Fibroblast of gingiva (primary cell): Measurements from ENCODE around the gene PAFAH2.

Source experiments
- DNase-seq: peaks from one replicate; pipeline ENCODE4 v3.0.0-alpha.2; 2011; ENCODE audit warnings: low read depth

The PAFAH2 gene

DNA sequence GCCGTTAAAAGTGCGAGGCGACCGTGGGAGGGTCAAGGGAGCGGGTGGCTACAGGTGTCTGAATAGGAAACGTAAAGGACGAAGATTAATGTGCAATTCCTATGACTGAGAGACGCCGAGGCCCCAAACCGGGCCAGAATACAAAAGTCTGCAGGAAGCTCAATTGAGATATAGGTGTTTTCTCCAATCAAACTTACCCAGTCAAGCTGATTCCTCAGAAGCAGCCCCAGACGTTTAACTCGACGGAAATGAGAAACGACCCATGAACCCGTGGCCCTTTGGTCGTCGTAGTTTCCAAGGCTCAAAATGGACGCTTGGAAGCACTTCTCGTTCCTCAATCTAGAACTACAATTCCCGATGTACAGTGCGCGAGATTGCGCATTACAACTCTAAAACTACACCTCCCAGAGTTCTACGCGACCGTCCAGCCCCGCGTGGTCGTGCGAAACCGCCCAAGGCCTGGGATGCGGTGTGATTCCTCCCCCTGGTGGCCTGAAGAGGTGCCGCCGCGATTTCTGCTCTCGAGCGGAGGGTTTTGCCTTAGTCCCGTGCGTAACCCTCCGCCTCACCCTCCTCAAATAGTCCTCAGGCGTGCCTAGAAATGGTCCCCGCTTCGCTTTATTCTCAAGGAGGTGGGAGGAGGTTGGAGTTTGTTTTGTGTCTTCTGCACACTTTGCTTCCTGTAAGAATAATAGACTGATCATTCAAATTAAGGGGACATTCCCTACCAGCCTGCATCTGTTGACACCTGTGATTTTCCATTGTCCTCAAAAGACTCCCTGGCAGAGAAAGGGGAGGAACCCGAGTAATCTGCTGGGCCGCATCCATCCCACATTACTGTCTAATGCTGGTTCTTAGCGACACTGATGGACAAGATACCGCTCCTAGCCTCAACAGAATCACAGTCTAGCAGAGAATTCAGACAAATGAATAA, at the start of gene PAFAH2:
Gene PAFAH2 (minus strand): TSS at position 236 of the 934 bp plus-strand sequence. CDS start 7,247 bp downstream, outside the sequence.
- DNase-seq: peak; percentile 99

DNA sequence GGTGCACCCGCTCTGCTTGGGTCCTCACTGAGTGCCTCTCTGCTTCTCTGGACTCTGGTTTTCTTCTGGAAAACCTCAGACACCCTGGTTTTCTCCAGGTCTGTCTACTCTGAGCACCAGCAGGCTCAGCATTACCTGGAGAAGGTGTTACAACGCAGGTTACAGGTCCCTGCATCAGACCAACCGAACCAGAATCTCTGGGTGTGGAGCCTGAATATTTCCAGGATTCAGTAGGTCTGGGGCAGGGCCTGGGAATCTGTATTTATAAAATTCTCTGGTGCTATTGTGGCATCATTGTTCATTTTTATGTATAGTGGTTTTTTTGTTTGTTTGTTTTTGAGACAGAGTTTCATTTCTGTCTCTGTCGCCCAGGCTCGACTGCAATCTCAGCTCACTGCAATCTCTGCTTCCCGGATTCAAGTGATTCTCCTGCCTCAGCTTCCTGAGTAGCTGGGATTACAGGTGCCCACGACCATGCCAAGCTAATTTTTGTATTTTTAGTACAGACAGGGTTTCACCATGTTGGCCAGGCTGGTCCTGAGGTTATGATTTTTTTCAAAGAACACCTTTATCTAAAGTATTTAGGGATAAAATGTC, 49.5 kb upstream of the PAFAH2 start:
- DNase-seq: no peak

DNA sequence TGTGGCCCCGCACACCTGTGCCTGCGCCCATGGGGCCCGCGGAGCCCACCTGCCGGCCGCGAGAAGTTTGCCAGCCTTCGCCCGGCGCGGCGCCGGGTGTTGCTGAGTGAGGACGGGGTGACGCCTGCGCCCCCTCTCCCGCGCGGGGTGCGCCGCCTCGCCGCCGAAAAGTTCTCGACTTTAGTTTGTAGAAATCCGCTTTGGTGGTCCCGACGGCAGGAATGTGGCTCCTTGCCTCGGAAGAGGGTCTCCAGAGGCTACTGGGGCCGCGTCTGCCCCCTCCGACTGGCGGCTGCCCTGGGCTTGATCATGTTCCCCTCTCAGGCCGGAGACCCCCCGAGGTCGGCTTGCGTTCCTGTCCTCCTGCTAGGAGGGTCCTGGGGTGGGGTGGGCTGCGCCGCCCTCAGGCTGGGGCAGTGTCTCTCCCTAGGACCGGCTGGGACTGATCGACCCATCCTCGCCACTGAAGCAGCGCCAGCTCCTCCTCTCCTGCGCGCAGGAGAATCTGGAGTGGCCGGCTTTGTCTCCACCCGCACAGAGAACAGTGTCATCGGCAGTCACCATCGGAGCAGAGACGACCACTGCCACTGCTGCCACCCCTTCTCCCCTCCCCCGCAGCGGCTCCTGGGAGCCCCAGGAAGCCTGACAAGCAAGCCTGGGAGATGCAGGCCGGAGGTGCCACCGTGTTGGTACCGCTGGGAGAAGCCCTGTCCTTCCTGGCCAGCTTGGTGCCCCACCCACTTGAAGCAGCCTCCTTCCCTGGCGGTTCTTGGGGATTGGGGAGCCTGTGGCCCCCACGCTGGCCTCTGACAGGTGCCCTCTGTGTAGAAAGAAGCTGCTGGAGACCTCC, 48.6 kb upstream of the PAFAH2 start:
- DNase-seq: no peak

DNA sequence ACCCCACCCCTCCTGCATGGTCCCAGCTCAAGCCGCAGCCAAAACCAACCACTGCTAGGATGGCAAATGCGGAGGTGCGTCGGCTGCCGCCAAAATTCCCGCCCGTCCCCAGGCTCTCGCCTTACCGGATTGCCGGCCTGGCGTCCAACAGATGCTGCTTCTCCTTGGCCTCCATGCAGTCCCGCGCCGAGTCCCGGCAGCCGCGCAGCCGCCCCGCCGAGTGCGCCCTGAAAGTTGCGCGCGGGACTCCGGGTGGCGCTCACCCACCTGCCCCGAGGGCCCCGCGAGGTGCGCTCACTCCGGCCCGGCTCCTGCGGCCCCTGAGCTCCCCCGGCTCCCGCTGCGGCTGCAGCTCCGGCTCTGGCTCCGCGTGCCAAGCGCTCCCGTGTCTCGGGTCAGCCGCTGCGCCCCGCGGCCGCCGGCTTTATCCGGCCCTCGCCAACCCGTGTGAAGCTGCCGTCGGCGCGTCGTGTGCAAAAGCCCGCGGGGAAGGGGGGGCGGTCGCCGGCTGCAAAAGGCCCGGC, 47.9 kb upstream of the PAFAH2 start, which contains the start of gene SLC30A2:
Gene SLC30A2 (minus strand): TSS at position 397 of the 524 bp plus-strand sequence. CDS start 222 bp downstream, at position 175.
- no peak for DNase-seq

DNA sequence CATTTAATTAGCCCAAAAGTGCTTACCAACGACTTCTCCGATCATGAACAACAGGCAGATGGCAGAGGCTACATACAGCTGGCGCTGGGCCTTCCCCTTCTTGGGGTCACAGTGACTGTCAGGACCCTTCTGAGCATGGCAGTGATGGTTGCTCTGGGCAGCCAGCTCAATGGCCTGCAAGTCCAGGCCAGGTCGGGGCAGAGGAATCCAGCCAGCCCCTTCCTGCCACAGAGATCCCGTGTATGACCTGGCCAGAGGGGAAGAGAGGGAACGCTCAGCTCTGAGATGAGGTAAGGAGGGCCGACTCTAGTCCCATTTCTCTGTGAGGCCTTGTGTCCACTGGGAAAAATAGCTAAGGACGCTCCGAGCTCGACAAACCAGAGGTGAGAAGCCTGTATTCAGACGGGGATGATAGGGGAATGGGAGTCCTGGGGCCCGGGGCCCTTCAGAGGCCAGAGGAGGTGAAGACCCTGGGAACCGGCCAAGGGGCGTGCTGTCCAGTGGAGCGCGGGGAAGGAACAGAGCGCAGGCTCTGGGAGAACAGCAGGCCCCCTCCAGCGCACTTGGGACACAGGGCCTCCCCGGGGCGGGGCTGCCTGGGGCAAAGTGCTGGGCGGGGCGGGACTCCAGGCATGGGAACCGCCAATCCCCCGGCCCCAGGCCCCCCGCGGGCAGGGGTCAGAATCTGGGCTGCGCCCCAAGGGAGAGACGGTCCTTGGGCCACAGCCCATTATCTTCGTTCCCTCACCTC, 47.3 kb upstream of the PAFAH2 start:
- no peak for DNase-seq

DNA sequence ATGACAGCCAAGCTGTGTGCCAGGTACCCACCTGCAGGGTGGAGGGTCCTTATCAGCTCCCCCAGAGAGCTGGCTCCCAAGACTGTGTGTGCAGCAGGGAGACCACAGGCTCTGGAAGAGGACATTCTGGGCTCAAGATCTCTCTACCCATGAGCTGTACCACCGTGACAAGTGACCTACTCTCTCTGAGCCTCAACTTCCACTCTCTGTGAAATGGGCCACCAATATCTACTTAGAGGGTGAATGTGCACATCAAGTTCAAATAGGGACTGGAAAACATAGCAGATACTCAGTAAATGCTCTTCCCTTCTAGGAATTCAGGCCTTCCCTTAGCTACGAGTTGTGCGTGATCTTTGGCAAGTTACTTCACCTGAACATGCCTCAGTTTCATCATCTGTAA, 46.6 kb upstream of the PAFAH2 start:
- no peak for DNase-seq

DNA sequence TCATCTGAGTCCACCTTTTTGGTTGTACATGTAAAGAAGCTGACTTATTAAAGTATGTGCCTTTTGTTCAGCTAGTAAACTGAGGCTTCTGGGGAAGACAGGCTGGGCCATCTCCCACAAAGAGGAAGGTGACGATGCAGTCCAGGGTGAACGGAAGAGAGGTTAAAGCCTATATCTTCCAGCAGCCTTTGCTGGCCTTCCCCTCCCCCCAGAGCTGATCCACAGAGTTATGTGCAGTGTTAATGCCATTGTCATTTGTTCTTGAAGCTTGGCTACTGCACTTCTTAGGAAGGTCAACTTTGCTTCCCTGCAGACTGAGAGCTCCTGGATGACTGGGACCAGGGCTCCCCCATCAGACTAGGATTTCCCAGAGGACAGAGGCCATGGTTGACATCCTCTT, 45.9 kb upstream of the PAFAH2 start:
- DNase-seq: no peak

DNA sequence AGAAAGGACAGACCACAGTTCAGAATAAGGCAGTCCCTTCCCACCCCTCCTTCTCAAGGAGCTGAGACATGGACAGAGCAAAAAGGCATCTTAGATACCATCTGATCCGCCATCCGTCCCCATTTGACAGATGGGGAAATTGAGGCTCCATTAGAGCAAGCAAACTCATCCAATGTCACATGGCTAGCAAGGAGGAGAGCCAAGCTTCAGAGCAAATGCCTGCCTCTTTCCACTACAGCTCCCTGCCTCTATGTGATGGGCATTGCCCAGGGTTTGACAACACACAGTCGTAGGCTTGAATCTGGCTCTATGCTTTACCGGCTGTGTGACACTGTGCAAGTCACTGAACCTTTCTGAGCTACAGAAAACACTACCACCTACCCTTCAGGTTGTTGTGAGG, 44.1 kb upstream of the PAFAH2 start:
- DNase-seq: no peak

DNA sequence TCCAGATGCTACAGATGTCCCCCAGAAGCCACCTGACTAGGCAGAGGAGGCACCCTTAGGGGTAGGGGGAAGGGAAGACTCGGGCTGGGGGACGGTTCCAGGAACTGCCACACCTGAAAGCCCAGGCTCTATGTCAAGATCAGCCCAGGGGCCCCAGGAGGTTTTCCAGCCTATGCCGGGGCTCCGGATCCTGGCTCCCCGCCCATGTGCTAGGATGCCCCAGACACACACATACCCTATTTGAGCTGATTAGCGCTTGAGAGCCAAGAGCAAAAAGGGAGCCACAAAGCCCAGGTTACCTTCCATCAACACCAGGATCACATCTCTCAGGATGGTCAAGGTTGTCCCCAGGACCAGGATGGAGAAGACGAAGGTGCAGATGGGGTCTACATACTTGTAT, 43.5 kb upstream of the PAFAH2 start:
- DNase-seq: no peak

DNA sequence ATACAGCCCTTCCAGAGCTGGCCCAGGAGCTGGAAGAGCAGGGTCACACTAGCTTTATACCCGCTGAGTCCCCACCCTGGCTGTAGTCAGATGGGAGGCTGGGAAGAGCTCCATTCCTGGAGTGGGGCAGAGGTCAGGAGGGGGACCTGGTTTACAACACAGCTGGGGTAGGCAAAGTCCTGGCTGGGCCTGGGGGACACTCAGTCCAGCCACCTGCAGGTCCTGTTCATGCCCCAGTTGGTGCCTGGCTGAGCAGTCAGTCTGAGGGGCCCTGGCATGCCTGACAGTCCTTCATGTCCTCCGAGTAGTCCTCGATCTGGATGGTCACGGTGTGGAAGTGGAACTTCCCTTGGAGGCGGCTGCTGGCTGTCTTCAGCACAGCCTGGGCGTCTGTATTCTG, 41.0 kb upstream of the PAFAH2 start:
- no peak for DNase-seq

DNA sequence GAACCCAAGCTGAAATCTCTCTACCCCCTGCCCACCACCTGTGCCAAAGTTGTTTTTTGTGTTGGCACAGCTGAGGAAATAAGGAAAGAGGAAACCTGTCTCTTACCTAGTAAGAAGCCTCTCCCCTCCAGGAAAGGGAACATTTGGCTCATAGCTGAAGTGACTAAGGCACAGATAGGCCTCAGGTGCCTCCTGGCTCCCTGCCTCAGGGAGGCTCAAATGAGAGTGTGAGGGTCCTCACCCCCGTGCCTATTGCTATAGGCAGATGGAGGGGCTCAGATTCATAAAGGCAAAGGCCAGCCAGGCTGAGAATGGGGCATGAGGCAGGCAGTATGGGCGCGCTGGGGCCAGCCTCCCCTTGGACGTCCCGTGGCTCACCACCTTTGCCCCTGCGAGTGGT, 40.6 kb upstream of the PAFAH2 start:
- no peak for DNase-seq

DNA sequence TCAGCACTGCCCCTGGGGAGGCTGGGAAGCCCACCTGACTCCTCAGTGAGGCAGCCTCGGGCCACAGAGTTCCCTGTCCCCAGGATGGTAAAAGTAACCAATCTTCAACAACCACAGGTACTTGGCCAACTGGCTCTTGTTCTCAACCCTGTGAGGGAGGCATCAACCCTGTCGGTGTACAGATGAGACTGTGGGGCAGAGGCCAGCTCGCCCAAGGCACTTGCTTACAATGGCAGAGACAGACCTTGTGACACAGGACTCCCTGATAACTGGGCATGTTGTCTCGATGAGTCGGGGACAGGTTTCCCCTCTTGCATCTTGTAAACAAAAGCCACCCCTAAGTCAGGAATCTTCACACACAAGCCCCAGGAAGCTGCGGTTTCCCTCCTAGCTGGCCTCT, 40.0 kb upstream of the PAFAH2 start:
- no peak for DNase-seq

DNA sequence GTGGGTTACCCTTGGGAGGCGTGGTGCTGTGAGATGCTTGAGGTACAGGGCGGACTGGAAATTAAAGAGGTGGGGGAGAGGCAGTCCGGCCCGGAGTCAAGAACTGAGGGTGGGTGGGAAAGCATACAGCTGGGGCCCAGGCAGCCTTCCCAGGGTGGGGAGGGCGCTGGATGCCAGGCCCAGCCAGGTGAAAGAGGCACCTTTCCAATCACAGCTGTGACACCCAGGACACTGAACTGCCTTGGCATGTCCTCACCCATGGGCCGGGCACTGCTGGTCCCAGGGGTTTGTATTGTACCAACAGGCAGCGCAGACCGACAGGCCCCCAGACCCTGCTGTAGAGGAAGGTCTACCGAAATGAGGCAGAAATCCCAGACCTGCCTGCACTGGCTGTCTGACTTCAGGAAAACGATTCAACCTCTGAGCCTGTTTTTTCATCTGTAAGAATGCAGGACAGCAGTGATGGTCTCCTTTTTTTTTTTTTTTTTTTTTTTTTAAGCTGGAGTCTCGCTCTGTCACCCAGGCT, 39.0 kb upstream of the PAFAH2 start:
- DNase-seq: no peak

DNA sequence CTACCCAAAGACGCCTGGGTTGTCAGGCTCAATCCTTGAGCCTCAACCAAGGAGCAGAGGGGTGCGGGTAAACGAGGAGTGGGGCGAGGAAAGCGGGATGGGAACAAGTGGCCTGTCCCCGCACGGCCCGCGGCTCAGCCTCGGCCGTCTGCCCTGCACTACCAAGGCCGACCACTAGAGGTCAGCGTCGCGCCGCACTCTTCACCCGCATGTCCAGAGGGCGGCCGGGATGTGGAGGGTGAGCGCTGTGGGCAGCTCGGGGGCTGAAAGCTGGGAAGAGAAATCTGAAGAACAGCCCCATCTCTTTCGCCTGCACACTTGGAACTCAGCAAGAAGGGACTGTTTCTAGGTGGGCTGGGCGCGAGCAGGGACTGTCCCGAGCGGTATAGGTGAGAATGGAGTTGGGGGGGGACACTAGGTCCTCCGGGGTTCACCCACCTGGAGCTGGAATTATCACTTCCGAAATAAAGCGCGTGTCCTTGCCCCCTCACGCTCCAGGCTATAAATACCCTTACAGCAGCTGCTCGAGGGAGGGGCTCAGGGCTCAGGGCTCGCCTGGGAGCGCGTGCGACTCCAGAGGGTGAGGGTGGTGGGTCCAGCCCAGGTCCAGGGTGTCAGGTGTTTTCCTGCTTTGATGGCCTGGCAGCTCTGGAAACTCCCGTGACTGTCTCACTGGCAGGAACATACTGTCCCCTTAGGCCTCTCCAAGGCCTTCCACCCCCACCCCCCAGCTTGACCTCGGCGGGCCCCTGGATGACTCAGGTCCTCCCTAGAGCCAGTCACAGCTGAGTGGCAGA, 38.3 kb upstream of the PAFAH2 start:
- DNase-seq: peak; percentile 48

DNA sequence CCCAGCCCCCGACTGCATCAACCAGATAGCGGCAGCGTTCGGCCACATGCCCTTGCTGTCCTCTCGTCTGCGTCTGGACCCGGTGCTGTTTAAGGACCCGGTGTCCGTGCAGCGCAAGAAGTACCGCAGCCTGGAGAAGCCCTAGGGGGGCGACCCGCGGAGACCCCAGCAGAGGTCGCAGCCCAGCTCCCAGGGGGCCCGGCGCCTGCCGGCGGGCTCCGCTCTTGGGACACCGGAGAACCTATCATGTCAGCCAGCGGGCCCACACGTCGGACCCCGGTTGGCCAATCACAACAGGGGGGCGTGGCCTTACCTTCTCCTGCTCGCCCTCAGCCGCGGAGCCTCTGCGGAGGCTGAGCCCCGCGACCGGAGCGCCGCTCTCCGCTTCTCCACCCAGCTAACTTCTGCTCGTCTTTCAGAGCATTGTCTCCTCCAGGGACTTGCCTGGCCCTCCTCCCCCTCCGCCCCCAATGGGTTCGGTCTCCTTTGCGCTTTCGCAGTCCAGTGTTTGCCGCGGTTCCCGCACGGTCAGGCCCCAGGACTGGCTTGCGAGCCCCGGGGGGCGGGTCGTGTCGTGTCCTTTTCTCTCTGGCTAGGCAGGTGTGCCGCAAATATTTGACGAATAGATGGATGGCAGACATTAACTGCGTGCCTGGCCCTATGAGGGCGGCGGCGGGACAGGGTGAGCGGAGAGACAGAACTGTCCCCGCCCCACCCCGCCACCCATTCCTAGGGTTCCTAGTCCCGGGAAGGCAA, 37.5 kb upstream of the PAFAH2 start:
- DNase-seq: peak; percentile 87

DNA sequence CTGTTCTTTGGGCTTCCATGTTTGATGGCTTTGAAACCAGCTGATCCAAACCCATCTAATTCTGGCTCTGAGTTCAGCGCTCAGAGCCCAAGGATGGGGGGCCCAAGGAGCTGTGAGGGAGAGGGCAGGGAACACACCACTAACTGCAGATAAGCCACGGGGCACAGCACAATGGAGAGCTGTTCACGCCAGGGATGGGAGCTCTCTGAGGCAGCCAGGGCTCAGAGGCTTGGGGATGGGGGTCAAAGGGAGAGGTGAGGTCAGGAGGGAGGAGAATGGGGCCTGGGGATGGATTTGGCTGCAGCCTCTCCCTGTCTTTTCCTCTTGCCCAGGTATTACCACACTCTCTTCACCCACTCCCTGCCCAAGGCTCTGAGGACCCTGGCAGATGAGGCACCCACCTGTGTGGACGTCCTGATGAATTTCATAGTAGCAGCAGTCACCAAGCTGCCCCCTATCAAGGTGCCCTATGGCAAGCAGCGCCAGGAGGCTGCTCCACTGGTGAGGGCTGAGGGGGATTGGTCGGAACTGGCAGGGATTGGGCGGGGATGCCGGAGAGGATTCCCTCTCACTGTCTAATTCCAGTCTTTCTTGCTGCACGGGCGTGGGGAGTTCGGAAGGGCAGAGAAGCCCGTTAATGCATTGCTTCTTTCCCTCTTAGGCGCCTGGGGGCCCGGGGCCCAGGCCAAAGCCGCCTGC, 36.8 kb upstream of the PAFAH2 start:
- no peak for DNase-seq

DNA sequence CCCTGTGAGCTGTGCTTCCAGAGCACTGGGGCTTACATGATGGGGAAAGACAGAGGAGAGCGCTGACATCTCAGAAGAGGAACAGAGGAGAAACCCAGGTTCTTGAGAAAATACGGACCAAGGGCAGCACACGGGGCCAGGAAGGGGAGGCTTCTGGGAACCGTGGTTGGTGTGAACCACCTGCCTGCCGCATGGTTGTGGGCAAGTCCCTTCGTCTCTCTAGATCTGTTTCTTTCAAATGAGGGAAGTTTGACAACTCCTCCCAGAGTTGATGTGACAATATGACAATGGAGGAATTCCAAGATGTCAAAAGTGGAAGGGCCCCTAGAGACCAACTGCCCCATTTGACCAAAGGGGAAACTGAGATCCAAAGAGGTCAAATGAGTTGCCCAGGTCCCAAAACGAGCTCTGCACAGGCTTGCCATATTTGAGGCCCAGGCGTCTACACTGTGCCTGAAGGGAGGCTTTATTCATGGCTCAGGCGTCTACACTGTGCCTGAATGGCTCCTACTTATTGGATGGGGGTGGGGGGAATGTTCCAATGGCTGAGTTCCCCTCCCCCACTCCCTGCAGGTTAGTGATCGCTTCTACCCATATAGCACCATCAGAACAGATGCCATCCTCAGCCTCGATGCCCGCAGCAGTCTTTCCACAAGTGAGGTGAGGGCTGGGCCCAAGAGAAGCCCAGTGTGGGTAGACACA, 34.9 kb upstream of the PAFAH2 start:
- DNase-seq: no peak

DNA sequence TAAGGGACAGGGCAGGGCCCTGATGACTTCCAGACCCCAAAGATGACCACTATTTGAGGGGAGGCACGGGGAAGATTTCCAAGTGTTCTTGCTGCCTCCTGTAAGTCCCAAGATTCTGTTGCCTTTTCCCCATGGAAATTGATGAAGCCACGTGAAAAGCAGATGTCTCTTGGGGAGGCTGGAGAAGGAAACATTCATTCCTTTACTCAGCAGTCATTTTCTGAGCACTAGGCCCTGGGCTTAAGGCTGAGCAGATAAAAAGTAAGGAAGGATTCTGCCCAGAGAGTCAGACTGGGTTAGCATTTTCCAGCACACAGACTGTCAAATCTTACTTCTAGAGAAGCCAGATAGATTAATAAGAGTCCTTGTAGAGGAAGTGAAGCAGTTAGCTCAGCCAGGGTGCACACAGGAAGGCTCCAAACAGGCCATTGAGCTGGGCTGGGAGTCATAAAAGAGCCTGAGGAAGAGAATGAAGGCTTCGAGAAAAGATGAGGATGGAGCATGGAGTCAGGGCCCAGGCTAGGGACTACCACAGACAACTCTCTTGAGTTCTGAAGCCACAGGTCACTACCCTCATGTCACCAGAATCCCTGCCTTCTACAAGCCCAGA, 33.9 kb upstream of the PAFAH2 start:
- DNase-seq: peak; percentile 32
